HL-60 (cell line): Measurements from ENCODE around the gene APMAP.

Source experiments
- DNase-seq, 2 experiments: peaks; one replicate each; pipeline ENCODE4 v3.0.0-alpha.2; 2010 to 2020; ENCODE audit warnings: low read depth in 1 of 2, low spot score in 1 of 2
- H3K27ac ChIP-seq: fragments of 250-450 bp; sonication (Bioruptor Pico); replicated peaks from 2 replicates; pipeline ENCODE4 v1.5.1; 2020; ENCODE audit warnings: mild to moderate bottlenecking, moderate library complexity
- H3K27me3 ChIP-seq: fragments of 250-450 bp; sonication (Bioruptor Pico); 2 replicates; pipeline ENCODE4 v1.5.1; 2021; ENCODE audit warnings: mild to moderate bottlenecking, moderate library complexity; ENCODE audit not compliant: insufficient read depth, poor library complexity, severe bottlenecking
- H3K4me3 ChIP-seq: replicated peaks from 2 replicates; pipeline ENCODE4 v1.5.1; 2011; ENCODE audit warnings: mild to moderate bottlenecking, control low read depth, low read length; ENCODE audit not compliant: insufficient read depth
- GABPA ChIP-seq: IDR thresholded peaks from 2 replicates; pipeline ENCODE4 v1.6.1; 2012; ENCODE audit warnings: low read depth
- POLR2AphosphoS5 ChIP-seq: IDR thresholded peaks from 2 replicates; pipeline ENCODE4 v1.6.1; 2012; ENCODE audit warnings: low read depth
- SPI1 ChIP-seq: IDR thresholded peaks from 2 replicates; pipeline ENCODE4 v1.6.1; 2012; ENCODE audit warnings: low read depth, mild to moderate bottlenecking, borderline replicate concordance
- TF ChIP-seq, protein P1 (sequence below): IDR thresholded peaks from one replicate; pipeline ENCODE4 v1.5.1; 2011; ENCODE audit warnings: low read length, control low read depth, inconsistent platforms; ENCODE audit not compliant: insufficient read depth
- TF ChIP-seq, protein P2 (sequence below): IDR thresholded peaks from 2 replicates; pipeline ENCODE4 v1.6.1; 2012; ENCODE audit warnings: low read depth; ENCODE audit not compliant: insufficient replicate concordance

APMAP gene

DNA sequence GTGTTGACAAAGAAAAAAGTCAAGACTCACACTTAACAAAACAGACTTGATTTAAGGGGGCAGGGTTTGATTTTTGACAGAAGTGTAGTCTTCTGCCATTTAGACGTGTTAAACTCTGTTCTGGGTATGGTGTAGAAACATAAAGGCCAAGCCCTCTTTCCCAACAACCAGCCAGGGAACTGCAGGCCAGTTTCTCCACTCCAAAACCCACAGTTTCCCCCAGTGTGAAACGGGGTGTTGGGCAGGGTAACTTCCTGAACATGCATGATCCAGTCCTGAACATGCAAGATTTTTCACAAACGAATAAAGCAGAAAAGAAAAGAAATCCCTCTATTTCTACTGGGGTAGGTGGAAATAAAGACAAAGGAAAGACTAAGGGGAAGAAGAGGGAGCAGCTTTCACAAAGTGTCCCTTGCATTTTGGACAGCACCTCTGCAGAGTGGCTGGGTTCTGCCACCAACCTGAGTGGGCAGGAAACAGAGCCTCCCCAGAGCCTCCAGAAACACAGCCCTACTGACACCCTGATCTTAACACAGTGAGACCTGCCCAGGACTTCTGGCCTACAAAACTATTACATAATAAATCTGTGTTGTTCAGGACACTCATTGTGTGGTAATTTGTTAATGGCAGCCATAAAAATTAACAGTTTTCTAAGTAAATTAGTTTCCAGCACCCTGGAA, 7.5 kb downstream of the APMAP start:
- Histone ChIP-seq H3K27me3 (no peaks in the 10 kb centered on the region), H3K27ac (peak overlapping the region; percentile 75), H3K4me3 (no peak overlapping the region)
- TF ChIP-seq GABPA, result no peak
- TF ChIP-seq POLR2AphosphoS5, result 0 out of 2 replicates have a peak, but pooled peaks have one; percentile 39
- 0 out of 2 replicates have a peak, but pooled peaks have one; percentile 12 for TF ChIP-seq SPI1
- TF ChIP-seq, protein P1, sequence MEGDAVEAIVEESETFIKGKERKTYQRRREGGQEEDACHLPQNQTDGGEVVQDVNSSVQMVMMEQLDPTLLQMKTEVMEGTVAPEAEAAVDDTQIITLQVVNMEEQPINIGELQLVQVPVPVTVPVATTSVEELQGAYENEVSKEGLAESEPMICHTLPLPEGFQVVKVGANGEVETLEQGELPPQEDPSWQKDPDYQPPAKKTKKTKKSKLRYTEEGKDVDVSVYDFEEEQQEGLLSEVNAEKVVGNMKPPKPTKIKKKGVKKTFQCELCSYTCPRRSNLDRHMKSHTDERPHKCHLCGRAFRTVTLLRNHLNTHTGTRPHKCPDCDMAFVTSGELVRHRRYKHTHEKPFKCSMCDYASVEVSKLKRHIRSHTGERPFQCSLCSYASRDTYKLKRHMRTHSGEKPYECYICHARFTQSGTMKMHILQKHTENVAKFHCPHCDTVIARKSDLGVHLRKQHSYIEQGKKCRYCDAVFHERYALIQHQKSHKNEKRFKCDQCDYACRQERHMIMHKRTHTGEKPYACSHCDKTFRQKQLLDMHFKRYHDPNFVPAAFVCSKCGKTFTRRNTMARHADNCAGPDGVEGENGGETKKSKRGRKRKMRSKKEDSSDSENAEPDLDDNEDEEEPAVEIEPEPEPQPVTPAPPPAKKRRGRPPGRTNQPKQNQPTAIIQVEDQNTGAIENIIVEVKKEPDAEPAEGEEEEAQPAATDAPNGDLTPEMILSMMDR, result no peak
- TF ChIP-seq, protein P2, sequence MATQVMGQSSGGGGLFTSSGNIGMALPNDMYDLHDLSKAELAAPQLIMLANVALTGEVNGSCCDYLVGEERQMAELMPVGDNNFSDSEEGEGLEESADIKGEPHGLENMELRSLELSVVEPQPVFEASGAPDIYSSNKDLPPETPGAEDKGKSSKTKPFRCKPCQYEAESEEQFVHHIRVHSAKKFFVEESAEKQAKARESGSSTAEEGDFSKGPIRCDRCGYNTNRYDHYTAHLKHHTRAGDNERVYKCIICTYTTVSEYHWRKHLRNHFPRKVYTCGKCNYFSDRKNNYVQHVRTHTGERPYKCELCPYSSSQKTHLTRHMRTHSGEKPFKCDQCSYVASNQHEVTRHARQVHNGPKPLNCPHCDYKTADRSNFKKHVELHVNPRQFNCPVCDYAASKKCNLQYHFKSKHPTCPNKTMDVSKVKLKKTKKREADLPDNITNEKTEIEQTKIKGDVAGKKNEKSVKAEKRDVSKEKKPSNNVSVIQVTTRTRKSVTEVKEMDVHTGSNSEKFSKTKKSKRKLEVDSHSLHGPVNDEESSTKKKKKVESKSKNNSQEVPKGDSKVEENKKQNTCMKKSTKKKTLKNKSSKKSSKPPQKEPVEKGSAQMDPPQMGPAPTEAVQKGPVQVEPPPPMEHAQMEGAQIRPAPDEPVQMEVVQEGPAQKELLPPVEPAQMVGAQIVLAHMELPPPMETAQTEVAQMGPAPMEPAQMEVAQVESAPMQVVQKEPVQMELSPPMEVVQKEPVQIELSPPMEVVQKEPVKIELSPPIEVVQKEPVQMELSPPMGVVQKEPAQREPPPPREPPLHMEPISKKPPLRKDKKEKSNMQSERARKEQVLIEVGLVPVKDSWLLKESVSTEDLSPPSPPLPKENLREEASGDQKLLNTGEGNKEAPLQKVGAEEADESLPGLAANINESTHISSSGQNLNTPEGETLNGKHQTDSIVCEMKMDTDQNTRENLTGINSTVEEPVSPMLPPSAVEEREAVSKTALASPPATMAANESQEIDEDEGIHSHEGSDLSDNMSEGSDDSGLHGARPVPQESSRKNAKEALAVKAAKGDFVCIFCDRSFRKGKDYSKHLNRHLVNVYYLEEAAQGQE, result peak; percentile 65
- DNase-seq, result peak in 1 of 2 experiments; percentile 90

GRCh38 chr20:24983896-24984295, 8.7 kb downstream of the APMAP start:
- TF ChIP-seq GABPA (no peak), POLR2AphosphoS5 (no peak)
- TF ChIP-seq, protein P2, result no peak
- TF ChIP-seq, protein P1, result no peak
- no peak overlapping the region for H3K4me3 ChIP-seq
- no peaks in the 10 kb centered on the region for H3K27me3 ChIP-seq
- peak overlapping the region; percentile 75 for H3K27ac ChIP-seq
- no peak for DNase-seq

- peak overlapping the region; percentile 75 for H3K27ac ChIP-seq
- TF ChIP-seq, protein P1, result no peak
- TF ChIP-seq SPI1, result peak; percentile 35; the same call in 1 of the 2 replicates
- TF ChIP-seq GABPA, result no peak
- DNase-seq, result peak in 1 of 2 experiments; percentile 91
- no peaks in the 10 kb centered on the region for H3K27me3 ChIP-seq
- no peak overlapping the region for H3K4me3 ChIP-seq
These were observed 10.8 kb downstream of the APMAP start for GRCh38 chr20:24981790-24982189.

- H3K27ac ChIP-seq, result peak overlapping the region; percentile 75
- no peak for DNase-seq
- TF ChIP-seq POLR2AphosphoS5, result no peak
- TF ChIP-seq, protein P1, result no peak
- no peak for TF ChIP-seq GABPA
- TF ChIP-seq SPI1, result no peak
- TF ChIP-seq, protein P2, result no peak
- H3K4me3 ChIP-seq, result no peak overlapping the region
- H3K27me3 ChIP-seq, result no peaks in the 10 kb centered on the region
These were observed 11.3 kb downstream of the APMAP start for GRCh38 chr20:24981282-24981681.
